Gastrocnemius medialis (tissue), 4 donors: ENCODE results near the gene SH3BP4.

Experiments
- CTCF ChIP-seq, 5 experiments: fragments of 450-650 bp in 3 of 5; fragments of 200-600 bp in 2 of 5; sonication (generic) in 2 of 5; IDR thresholded peaks in 4 of 5; conservative IDR thresholded peaks in 1 of 5; 1 replicate in 4 of 5; 2 replicates in 1 of 5; pipeline ENCODE4 v1.5.1; 2016 to 2019; ENCODE audit warnings: antibody characterized with exemption in 5 of 5, mild to moderate bottlenecking in 3 of 5, moderate library complexity in 3 of 5
- POLR2A ChIP-seq, 2 donors: fragments of 450-650 bp; IDR thresholded peaks; one replicate each; pipeline ENCODE4 v1.6.1; 2017; ENCODE audit warnings: antibody characterized with exemption in 2 of 2, mild to moderate bottlenecking in 2 of 2, moderate library complexity in 2 of 2

- TF ChIP-seq CTCF (IDR thresholded peaks at IDR 0.05 in 4 of 5, conservative IDR thresholded peaks at IDR 0.05 in 1 of 5) (no peak), POLR2A (IDR thresholded peaks at IDR 0.05) (no peak)
Measured at GRCh38 chr2:234990300-234990699, 38.5 kb downstream of the SH3BP4 start.
